K562 (cell line): ENCODE data around the gene CCM2. TPM values are rescaled to one million over a fixed set of nuclear protein-coding genes. Genes with fewer than 3 reads are reported as not detected.

ENCODE experiments used
- ETS1 ChIP-seq: conservative IDR thresholded peaks from 2 replicates; pipeline ENCODE4 v1.6.1; 2011; ENCODE audit warnings: low read depth, mild to moderate bottlenecking, low read length; ENCODE audit not compliant: control insufficient read depth
- MGA ChIP-seq: fragments of 450-650 bp; IDR thresholded peaks from 2 replicates; pipeline ENCODE4 v1.6.1; 2016; ENCODE audit warnings: mild to moderate bottlenecking, moderate library complexity
- NONO ChIP-seq, 2 experiments: fragments of 200-400 bp in 1 of 2; fragments of 450-650 bp in 1 of 2; formaldehyde crosslinking in 1 of 2; IDR thresholded peaks; 2 replicates each; pipeline ENCODE4 v1.6.1; 2017; ENCODE audit warnings: low read depth in 2 of 2, mild to moderate bottlenecking in 2 of 2, moderate library complexity in 2 of 2, low read length in 1 of 2
- PATZ1 ChIP-seq: fragments of 250-450 bp; sonication (Bioruptor Pico); IDR thresholded peaks from 2 replicates; pipeline ENCODE4 v1.5.0; 2020; ENCODE audit warnings: mild to moderate bottlenecking, borderline replicate concordance
- ZFP91 ChIP-seq: sonication (generic); formaldehyde crosslinking; IDR thresholded peaks from 2 replicates; pipeline ENCODE4 v1.8.0; 2022; ENCODE audit warnings: mild to moderate bottlenecking, missing genetic modification reagents
- ZNF274 ChIP-seq: IDR thresholded peaks from 2 replicates; pipeline ENCODE4 v1.6.1; 2011; ENCODE audit warnings: low read depth, mild to moderate bottlenecking, low read length, moderate library complexity, borderline replicate concordance
- polyA plus RNA-seq, 8 experiments: library from polyadenylated mRNA; depleted of rRNA in 4 of 8; stranded (reverse) in 5 of 8; unstranded in 3 of 8; fragments of >200 nt; fragmentation: Nextera tagmentation in 2 of 8; fragmentation: Illumina TruSeq in 1 of 8; extraction: Ambion mirVana in 2 of 8; extraction: Trizol in 1 of 8; gene quantifications; 2 replicates each; pipeline versions ENCODE4 v1.2.1 to v1.2.3, GENCODE V29; 2011 to 2014; ENCODE audit warnings: inconsistent platforms in 1 of 8, missing spikeins in 1 of 8
- total RNA-seq, 7 experiments: library from RNA; depleted of rRNA in 6 of 7; stranded (reverse); fragments of >200 nt in 6 of 7; fragmentation: Illumina TruSeq in 2 of 7; extraction: Trizol in 2 of 7; gene quantifications; 2 replicates each; pipeline versions ENCODE4 v1.2.1 to v1.2.3, GENCODE V29; 2011 to 2021; ENCODE audit warnings: low replicate concordance in 1 of 7

Gene CCM2
- total and polyA plus RNA-seq, 9 of the 15 experiments (the other 6 are each of a cell fraction or from before 2014, with no cell fraction given): 0.41 to 38.6 (median 25.9) TPM

- no peak for TF ChIP-seq ZFP91 (CRISPR knock-in tag)
- TF ChIP-seq ETS1: no peak
- no peak for TF ChIP-seq ZNF274
- TF ChIP-seq MGA: no peak
- TF ChIP-seq PATZ1 (CRISPR knock-in tag): no peak
- no peak for TF ChIP-seq NONO (IDR thresholded peaks at IDR 0.05; ENCODE audit: low read depth in 2 of 2, low read length in 1 of 2)
Observed at GRCh38 chr7:45028138-45028919, 28.3 kb downstream of the CCM2 start (continued).
